IPS-11a (cell line): ENCODE measurements around the gene TMED10.

Source experiments
- H3K4me3 ChIP-seq: one replicate; pipeline ENCODE4 v1.5.1; 2013; ENCODE audit warnings: low read depth, low read length, control low read depth

TMED10 gene

DNA sequence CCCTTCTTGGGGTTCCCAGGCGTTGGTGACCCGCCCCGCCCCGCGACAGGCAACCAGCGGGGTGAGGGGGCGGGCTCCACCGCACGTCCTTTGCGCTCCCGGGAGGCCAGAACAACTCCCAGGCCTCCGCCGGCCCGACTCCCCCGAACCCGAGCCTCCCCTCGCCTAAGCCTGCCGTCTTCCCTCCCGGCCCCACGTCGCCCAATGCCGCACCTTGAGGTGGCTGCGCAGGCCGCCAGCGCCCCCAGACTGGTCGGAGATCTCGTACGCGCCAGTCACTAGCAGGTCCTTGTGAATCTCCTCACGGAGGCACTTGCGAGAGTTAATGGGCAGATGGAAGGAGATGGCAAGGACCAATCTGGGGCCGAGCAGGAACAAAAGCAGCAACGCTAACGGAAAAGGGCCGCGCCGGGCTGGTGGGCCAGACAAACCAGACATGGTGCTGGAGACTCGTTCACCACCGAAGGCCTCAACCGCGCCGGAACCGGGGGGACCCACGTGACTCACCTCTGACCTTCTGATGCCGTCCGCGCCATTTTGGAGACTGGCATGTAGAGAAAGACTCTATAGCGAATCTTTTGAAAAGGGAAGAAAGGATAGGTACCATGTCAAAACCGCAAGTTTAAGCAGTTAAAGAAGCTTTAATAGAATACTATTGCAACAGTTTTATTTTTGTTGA, at the start of gene TMED10:
Gene TMED10 (minus strand): TSS at position 471 of the 679 bp plus-strand sequence. CDS start 33 bp downstream, at position 438.
- H3K4me3 ChIP-seq, result peak within 1 kb of the TSS; percentile 93

DNA sequence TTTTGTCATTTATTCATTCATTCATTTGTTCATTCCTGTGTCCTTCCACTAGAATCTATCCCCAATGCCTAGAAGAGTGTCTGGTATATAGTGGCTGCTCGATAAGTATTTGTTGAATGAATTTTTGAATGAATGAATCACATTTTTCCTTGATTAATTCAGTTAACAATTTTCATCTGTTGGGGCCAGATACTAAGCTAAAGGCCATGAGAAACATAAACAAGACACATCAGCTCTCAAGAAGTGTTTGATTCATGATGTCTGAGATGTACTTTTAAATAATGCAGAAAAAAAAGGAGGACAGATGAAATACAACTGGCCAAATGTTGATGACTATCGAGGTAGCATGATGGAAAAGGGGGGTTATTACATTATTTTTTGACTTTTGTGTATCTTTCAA, 48.1 kb upstream of the TMED10 start:
- H3K4me3 ChIP-seq, result no peak overlapping the region

DNA sequence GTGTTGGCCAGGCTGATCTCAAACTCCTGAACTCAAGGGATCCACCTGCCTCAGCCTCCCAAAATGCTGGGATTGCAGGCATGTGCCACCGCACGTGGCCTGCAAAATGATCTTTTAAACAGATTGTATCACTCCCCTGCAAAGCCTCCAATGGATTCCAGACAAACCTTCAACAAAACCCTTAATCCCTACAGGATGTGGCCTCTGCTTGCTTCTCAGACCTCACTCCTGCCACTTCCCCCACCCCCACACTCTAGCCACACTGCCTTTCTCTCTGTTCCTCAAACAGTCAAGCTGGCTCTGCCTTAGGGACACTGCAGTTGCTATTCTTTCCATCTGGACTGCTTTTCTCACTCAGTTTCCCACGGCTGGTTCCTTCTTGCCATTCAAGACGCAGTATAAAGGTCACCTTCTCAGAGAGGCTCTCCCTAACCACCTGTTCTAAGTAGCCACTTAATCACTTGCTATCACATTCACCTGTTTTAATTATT, 47.3 kb upstream of the TMED10 start:
- no peak overlapping the region for H3K4me3 ChIP-seq

DNA sequence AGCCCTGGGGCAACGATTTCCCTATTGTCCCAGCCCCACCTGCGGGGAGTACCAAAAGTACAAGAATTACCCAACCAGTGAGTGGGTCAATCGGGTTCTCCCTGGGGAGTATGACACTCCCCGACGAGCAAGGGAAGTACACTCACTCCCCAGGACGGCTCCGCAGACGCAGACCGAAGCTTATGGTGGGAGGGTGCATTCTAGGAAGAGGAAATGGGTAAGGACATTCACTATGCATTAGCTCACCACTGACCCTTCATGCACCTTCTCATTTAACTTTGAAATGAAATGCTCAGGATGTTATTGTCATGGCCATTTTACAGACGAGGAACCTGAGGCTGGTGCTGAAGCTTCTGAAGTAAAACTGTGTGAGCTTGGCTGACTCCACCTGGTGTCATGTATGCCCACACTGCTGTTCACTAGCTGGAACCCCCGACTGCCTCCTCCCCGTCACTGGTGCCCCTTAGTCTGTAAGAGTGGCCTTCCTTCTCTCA, 45.8 kb upstream of the TMED10 start:
- no peak overlapping the region for H3K4me3 ChIP-seq

DNA sequence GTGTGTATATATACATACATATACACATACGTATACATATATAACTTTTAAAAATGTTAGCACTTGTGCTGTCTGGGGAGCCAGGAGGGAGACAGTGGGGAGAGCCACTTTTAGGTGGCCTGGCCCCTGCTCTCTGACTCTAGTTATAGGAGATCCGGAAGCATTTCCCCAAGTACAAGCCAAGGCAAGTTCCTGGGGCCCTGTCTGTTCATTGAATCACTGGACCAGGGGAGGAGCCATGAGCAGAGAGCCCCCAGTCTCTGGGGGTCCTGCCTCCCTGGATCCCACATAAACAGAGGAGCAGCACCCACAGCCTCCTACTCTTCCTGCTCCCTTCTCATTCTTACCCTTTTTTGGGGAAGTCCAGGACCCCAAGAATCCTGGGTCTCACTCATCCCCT, 45.4 kb upstream of the TMED10 start:
- H3K4me3 ChIP-seq, result no peak overlapping the region

DNA sequence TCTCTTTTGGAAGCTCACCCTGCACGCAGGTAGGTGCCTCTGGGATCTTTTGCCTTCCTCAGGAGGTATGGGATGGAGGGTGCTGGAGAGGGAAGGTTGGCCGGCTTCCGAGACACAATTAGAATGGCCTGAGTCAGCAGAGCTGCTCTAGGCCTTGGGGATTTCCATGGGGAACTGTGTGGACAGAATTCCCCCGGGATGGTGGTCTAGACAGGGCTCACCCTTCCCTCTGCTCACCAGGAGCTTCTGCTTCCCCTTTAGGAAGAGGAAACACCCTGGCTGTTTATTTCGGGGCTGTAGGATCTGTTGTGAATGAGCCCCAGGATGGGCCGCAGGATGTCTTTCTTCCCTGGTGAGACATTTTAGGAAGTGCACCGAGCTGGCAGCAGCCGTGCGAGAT, 43.7 kb upstream of the TMED10 start:
- H3K4me3 ChIP-seq, result no peak overlapping the region

DNA sequence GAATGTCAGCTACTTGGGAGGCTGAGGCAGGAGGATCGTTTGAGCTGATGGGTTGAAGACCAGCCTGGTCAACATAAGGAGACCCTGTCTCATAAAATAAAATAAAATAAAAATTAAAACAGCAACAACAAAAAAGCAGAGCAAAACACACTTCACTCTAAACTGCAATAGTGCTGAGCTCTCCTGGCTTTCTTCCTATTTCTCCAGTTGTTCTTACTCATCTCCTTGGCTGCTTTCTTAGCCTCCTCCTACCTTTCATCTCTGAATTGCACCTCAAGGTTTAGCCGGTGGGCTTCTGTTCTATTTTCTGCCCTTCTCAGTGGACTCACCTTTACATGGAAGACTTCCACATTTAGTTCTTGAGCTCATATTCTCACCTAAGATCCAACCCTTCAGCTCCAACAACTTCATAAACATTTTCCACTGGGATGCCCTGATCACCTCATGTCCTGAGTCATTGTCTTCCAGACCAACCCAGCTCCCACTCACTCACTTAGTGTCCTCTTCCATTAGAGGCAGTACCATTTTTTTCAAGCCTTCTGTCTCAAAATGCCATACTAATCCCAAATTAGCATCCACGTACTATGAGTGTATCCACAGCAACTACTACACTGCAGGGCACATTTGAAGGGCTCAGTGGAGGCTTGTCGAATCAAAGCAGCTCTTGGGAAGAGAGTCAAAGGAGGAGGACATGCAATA, 41.2 kb upstream of the TMED10 start:
- no peak overlapping the region for H3K4me3 ChIP-seq

DNA sequence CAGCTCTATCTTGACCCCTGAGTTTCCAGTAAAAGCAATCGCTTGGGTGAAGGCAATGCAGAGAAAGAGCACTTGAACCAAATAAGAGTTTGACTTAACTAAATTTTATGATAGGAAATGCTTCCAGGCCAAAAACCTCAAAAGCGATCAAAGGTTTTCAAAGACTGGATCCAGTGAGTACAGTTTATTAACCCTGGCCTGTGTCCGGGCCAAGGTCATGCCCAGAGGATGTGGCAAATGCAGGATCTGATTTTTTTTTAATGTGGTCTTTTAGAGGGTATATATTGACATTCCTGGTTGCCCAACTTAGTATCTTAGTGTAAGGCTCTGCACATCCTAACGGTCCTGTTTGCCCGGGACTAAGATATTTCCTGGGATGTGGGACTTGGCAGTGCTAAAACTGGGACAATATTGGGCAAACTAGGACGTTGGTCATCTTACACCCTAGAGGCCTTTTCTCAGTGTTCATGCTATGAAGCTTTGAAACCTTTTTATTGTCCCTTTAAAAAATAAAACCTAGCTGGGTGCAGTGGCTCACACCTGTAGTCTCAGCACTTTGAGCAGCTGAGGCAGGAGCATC, 40.1 kb upstream of the TMED10 start:
- H3K4me3 ChIP-seq, result no peak overlapping the region

DNA sequence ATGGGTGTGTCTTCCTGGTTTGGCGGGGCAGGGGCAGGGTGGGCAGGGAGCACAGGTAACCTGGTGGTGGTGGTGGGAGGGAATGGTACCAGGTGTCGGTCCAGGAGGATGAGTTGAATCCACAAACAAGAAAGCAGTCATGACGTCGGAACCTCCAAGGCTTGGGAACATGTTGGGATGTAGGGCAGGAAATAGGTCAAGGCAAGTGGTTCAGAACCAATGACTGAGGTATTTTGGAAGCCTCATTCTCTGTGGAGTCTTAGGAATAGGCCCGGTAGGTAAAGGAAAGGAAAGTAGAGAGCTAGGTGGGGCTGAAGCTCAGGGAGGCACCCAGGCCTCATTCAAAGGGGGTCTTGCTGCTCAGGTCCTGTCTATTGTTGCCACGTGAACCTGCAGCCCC, 39.1 kb upstream of the TMED10 start:
- no peak overlapping the region for H3K4me3 ChIP-seq

DNA sequence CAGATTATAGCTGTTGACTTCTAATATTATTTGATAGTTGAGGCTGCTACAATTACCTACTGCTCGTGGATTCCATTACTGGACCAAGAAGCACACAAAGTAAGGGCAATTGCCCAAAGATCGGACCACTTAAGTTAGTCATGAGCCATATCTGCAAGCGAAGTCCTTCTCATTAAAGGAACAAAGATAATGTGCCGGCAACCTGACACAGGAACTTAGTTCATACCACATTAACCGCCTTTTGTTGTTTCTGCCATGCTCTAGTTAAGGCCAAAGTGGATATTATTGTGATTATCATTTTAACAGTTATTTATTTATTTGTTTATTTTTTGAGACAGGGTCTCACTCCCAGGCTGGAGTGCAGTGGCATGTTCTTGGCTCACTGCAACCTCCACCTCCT, 38.1 kb upstream of the TMED10 start:
- no peak overlapping the region for H3K4me3 ChIP-seq

DNA sequence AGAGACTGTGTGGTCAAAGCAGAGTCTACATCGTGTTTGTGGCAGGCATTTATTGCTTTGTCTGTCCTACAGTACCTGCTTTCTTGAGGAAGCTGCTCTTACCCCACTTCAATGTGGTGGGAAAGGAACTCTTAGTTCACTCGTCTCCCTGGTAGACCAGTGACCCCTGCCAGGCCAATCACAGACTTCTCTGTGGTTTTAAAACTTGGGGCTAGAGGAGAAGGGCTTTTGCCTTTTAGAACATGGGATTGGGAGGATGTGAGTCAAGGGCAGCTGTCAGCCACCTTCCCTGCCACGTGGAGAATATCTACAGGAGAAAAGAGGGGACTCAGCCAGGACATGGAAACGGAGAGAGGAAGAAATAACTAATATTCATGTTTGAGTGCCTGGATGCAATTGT, 36.8 kb upstream of the TMED10 start:
- H3K4me3 ChIP-seq, result no peak overlapping the region

DNA sequence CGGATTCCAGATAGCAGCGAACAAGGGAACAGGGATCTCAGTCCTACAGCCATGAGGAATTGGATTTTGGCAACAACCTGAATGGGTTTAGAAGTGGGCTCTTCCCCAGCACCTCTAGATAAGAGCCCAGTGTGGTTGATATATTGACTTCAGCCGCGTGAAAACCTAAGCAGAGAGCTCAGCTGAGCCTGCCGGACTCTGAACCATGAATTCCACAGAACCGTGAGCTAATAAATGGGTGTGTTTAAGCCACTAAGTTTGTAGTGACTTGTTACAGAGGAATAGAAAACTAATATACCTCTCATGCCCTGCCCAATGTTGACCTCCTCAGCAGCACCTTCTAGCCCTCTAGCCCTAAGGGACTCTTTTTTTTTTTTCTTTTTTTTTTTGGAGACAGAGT, 32.4 kb upstream of the TMED10 start:
- H3K4me3 ChIP-seq, result no peak overlapping the region

DNA sequence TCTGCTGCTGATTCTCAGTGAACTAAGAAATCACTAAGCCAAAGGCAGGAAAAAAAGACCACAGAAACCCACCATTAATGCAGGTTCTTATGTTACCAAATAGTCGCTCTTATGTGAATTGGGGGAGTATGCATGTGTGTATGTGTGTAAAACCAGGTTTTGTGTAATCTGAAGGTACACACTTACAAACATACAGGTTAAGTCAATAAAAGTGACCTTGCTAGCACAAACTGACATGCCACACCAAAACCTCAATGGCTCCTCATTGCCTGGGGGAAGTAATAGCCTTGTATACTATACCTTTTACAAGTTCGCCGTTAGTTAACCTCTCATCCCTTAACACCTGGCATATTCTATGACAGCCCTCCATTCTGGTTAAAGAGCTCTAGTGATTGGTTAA, 29.8 kb upstream of the TMED10 start:
- H3K4me3 ChIP-seq, result no peak overlapping the region

DNA sequence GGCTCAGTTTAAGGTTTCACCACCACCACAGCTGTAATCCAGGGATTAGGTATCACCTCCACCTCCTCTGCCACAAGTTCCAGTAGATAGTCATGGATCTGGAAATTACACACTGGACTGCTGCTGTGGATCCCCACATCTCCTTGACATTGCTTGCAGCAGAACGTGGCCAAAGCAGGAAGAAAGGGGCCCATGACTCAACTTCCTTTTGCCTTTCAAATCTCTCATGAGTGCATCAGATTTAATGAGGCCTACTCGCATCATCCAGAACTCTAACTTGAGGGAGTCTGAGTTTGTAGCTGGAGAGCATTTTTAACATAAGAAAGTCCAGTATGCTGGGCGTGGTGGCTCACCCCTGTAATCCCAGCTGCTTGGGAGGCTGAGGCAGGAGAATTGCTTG, 29.2 kb upstream of the TMED10 start:
- no peak overlapping the region for H3K4me3 ChIP-seq

DNA sequence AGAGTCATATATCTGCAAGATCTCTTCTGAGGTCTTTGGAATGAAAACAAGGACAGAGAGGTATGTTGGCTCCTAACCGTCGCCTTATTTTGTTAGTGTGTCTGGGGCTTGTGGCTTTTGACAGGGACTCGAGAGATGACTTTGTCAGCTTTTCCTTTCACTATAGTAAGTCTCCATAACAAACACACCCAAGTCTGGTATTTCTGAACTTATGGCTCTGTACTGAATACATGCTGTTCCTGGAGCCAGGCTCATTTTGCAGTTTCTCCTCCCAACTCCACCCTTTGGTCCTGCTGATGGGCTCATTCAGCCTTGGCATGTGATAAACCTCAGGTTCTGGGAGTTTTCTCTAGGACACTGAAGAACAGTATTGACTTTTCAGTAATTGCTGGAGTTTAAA, 27.7 kb upstream of the TMED10 start:
- H3K4me3 ChIP-seq, result no peak overlapping the region

DNA sequence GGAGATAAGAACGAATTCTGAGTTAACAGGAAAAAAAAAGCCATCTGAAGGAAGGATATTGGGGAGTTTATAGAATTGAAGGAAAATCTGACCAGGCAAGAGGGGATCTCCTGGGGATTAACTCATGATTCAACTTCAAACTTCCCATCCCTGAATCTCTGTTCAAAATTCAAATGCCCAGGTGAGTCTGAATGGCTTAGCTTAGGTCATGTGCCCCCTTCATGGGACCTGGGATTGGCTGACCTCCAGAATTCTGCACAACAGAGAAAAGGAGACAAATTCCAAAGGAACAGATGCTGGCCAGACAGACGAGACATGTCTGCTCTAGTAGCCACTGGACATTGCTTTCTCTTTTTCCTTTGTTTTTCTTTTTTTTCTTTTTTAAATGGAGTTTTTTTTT, 26.2 kb upstream of the TMED10 start:
- no peak overlapping the region for H3K4me3 ChIP-seq

DNA sequence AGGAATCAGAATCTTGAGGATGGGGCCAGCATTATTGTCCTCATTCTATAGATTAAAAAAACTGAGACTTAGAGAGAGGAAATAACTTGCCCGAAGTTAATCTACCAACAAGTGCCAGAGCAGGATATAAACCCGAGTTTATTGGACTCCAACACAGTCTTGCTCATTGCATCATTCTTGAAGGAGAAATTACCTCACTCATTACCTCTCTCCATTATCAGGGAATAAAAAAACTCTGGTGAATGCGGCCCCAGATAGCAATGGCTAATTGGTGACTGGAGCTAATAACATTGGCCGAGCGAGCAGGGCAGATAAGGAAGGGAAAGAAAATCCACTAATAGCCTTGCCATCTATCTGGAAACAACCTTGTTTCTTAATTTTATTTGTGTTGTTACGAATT, 24.7 kb upstream of the TMED10 start:
- no peak overlapping the region for H3K4me3 ChIP-seq

DNA sequence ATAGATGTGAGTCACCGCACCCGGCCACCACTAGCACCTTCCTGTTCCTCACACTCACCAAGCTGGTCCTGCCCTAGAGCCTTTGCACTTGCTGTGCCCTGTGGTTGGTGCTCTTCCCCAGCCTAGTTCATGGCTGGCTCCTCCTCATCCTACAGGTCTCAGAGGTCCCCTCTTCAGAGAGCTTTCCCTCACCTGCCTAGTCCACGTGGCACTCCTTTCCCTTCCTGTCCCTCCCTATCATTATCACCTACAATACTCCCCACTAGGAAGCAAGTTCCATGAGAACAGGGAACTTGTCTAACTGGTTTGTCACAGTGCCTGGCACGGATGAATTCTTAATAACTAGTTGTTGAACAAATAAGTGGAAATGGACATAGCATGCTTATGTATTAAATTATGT, 24.0 kb upstream of the TMED10 start:
- H3K4me3 ChIP-seq, result no peak overlapping the region

DNA sequence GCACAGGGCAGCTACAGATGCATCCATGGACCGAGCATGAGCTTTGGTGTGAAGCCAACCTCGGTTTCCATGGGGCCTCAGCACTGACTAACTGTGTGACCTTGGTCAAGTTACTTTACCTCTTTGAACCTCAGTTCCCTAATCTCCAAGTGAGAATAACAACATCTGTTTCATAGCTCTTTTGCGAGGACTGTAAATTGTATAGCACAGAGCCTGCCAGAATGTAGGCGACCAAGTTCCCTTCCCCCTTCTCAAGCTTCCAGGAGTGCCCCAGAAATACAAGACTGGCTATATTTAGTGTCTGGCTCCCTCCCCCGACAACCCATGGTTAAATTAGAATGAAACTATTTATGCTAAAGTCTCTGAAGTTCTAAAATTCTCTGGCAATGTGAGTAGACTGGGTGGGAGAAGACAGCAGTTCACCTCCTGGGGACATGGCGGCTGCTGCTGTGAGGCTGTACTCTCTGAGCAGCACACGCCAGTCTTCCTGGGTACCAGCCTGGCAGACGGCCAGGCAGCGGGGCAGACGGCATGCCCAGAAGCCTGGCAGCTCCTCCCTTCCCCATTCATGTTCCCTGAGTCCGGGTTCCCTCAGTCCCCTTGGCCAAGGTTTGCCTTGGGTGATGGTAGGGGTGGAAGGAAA, 22.0 kb upstream of the TMED10 start:
- no peak overlapping the region for H3K4me3 ChIP-seq

DNA sequence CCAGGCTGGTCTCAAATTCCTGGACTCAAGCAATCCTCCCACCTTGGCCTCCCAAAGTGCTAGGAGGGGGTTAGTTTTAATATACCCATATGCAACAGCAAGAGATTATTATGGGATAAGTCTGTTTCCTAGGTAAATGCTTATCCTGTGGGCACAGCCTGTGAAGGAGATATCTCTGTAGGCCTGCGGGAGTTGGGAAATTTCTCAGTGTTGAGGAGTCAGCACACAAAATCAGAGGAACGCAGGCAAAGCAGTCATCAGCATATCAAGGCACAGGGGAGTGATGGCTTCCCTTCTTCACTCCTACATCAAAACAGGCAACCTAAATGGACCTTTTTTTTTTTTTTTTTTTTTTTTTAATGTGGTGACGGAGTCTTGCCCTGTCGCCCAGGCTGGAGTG, 20.9 kb upstream of the TMED10 start:
- no peak overlapping the region for H3K4me3 ChIP-seq

DNA sequence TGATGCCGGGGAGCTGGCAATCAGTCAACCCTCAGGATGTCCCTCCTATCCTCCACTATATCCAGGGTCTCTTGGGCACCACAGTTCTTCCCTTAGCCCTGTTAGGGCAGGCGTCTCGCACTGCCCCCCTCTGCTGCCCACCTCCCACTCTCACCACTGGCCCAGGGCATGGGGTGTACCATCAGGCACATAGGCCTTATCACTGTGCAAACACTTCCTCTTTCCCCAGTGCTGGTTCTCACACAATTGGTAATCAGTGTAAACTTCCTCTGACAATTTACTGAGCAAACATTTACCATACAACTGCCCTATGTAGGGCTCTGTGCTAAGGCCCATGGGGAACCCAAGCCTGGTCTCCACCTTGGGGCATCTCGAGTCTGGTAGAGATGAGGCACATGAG, 20.1 kb upstream of the TMED10 start:
- no peak overlapping the region for H3K4me3 ChIP-seq

DNA sequence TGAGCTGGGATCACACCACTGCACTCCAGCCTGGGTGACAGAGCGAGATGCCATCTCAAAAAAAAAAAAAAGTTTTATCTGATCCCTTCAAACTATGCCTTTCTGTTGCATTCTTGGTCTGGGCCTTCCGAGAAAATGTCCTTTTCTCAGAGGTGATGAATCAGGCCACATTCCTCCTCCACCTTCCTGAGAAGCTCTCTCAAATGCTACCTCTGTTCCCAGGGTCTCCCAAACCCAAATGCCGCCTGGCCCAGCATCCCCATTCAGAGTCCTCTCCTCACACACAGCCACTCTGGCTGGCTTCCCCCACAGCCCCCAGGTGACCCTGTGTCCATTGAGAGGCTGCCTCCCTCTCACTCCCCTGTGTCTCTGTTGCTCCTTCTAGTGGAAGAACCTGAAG, 19.7 kb upstream of the TMED10 start:
- no peak overlapping the region for H3K4me3 ChIP-seq
